HG02938 (cell line): ENCODE results near the gene CTBP2.

Experiments used
- ATAC-seq: cut with Tn5 transposase; IDR thresholded peaks from one replicate; pipeline ENCODE4 v1.9.1; 2021; ENCODE audit warnings: mild to moderate bottlenecking, moderate library complexity; ENCODE audit not compliant: unreplicated experiment

CTBP2 gene

GRCh38 chr10:125125951-125126735 is 34.2 kb downstream of the CTBP2 start:
- ATAC-seq = no peak

GRCh38 chr10:125124907-125125306 is 35.5 kb downstream of the CTBP2 start:
- ATAC-seq = no peak

GRCh38 chr10:125124115-125124487 is 36.3 kb downstream of the CTBP2 start:
- no peak for ATAC-seq

- no peak for ATAC-seq
These were observed 36.8 kb downstream of the CTBP2 start for GRCh38 chr10:125123476-125124114.

- no peak for ATAC-seq
These were observed 37.8 kb downstream of the CTBP2 start for GRCh38 chr10:125122566-125122965.

- no peak for ATAC-seq
These were observed 39.4 kb downstream of the CTBP2 start for GRCh38 chr10:125121003-125121402.

- no peak for ATAC-seq
These were observed 40.2 kb downstream of the CTBP2 start for GRCh38 chr10:125120053-125120710.

- ATAC-seq = no peak
These were observed 41.7 kb downstream of the CTBP2 start for GRCh38 chr10:125118701-125119100.

GRCh38 chr10:125118011-125118611 is 42.3 kb downstream of the CTBP2 start:
- no peak for ATAC-seq

- no peak for ATAC-seq
These were observed 43.6 kb downstream of the CTBP2 start for GRCh38 chr10:125116652-125117310.

- ATAC-seq = no peak
These were observed 44.2 kb downstream of the CTBP2 start for GRCh38 chr10:125116041-125116649.

GRCh38 chr10:125115409-125115808 is 45.0 kb downstream of the CTBP2 start:
- no peak for ATAC-seq

GRCh38 chr10:125114761-125115391 is 45.5 kb downstream of the CTBP2 start:
- ATAC-seq = no peak

- no peak for ATAC-seq
These were observed 46.5 kb downstream of the CTBP2 start for GRCh38 chr10:125113691-125114371.

- ATAC-seq = no peak
These were observed 47.5 kb downstream of the CTBP2 start for GRCh38 chr10:125112697-125113494.

GRCh38 chr10:125111118-125111727 is 49.1 kb downstream of the CTBP2 start:
- ATAC-seq = no peak

- ATAC-seq = no peak
These were observed 52.3 kb downstream of the CTBP2 start for GRCh38 chr10:125107965-125108580.
